ENCODE measurements around the gene NHP2.
"Not testable (repeated sequence)": the region's sequence is repeated elsewhere in the genome, so short reads cannot be mapped to it uniquely, and the experiment has no call there.

Gene NHP2

DNA sequence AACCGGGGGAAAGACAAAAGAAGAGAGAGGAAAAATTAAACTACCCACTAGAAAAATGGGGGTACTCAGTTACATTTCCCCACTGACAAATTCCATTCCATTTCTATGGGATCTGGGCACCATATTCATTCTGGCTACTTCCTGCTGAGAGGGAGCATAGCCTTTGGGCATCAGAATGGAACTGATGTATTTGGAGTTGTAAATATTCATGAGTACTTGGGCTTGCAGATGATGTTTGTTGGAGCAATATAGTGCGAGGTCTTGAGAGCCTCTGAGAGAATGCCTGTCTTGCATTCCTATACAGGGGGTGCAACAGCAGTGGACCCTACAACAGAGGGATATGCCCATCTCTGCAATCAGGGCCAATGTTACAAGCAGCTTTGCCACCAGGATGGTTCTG, 16.8 kb upstream of the NHP2 start:
- DNase-seq = no peak

DNA sequence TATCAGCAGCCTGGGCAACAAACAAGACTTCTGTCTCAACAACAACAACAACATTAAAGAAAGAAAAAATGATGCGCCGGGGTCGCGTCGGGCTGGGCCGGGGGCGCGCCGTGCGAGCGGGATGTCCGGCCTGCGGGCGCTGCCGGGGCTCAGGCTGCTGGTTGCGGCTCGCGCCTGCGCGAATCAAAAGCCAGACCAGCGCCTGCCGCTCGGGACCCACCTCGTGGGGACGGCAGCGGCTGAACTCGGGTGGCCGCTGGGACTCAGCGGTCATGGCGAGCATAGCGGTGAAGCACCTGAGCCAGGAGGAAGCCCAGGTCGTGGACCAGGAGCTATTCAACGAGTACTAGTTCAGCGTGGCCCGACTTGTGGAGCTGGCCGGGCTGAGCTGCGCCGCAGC, 11.9 kb upstream of the NHP2 start:
- DNase-seq = no peak

DNA sequence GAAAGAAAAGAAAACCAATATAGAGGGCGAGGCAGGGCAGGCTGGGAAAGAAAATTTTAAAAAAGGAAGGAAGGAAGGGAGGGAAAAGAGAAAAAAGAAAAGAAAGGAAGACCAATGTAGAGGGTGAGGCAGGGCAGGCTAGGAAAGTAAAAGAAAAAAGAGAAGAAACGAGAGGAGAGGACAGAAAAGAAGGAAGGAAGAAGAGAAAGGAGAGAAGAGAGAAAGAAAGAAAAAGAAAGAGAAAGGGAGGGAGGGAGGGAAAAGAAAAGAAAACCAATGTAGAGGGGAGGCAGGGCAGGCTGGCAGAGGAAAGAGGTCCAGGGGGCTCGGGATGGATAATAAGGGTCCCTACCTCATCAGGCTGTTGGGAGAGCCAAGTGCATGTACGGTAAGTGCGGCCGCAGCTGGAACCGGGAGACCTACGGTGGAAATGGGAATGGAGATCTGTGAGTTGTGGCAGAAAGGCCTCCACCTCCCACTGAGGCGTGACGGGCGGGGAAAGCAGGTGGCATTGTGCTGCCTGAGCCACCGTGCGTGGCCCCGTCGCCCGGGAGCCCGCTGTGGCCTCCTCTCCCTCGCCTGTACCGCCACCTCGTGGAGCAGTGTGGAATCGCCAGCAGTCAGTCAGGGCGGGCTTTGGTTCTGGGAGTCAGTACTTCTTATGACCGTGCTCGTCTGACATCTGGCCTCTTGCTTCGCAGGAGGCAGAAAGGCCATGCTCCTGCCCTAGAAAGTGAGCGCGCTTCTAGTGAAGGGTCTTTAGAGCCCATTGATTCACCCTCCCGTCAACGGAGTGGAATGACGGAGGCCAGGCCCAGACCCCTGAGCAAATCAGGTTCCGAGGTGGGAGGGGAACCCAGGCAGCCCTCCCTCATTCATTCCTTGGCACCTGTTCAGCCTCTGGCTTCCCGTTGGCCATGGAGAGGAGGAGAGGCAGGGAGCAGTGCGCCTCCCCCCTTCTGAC, 10.4 kb upstream of the NHP2 start:
- peak; percentile 75 for DNase-seq

- no peak for DNase-seq
Observed at GRCh38 chr5:178162481-178162880, 8.8 kb upstream of the NHP2 start.

- no peak for DNase-seq
Observed at GRCh38 chr5:178160176-178160575, 6.5 kb upstream of the NHP2 start.

DNA sequence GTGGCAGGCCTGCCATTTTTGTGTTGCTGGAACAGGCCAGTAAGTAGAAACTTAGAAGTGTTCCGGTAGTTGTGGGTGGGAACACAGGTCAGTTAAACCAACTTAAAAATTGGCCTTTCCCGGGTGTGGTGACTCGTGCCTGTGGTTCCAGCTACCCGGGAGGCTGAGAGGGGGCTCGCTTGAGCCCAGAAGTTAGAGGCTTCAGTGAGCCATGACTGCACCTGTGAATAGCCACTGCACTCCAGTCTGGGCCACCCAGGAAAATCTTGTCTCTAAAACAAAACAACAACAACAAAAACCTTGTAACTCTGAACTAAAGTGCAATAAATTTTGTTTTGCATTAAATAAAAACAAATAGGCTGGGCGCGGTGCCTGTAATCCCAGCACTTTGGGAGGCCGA, 1.4 kb upstream of the NHP2 start:
- DNase-seq = no peak

- DNase-seq = no peak
Observed at GRCh38 chr5:178152491-178153444, 917 bp downstream of the NHP2 start.

DNA sequence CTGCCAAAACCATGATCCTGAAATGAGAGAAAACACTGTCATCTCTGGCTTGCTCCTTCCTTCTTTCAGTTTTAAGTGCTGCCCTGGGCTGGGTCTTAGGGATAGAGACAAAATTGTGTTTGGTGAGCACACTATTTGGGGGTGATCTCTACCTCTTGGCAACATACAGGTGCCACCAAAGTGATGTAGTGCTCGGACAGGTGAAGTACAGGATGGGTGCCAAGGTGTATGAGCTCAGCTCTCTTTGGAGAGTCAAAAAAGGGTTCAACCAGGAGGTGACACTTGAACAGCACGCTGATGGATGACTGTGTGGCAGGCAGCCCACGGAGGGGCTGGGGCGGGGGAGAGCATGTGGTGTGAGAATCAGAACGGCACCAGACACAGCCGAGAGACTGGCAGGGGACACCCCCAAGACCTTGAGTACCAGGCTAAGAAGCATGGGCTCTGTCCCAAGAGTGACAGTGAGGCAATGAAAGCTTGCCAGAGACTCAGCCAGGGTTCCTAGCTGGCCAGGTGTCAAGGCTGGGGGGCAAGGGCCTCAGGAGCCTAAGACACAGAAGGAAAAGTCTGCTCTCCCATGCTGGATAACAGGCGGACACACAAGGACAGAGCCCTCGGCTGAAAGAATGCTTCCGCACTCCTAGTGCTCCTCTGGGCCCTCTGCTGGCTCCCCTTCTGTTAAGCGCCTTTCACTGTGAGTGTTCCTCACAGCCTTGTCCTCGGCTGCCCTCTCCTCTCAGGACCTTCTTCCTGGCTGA, 2.5 kb downstream of the NHP2 start:
- DNase-seq = no peak

DNA sequence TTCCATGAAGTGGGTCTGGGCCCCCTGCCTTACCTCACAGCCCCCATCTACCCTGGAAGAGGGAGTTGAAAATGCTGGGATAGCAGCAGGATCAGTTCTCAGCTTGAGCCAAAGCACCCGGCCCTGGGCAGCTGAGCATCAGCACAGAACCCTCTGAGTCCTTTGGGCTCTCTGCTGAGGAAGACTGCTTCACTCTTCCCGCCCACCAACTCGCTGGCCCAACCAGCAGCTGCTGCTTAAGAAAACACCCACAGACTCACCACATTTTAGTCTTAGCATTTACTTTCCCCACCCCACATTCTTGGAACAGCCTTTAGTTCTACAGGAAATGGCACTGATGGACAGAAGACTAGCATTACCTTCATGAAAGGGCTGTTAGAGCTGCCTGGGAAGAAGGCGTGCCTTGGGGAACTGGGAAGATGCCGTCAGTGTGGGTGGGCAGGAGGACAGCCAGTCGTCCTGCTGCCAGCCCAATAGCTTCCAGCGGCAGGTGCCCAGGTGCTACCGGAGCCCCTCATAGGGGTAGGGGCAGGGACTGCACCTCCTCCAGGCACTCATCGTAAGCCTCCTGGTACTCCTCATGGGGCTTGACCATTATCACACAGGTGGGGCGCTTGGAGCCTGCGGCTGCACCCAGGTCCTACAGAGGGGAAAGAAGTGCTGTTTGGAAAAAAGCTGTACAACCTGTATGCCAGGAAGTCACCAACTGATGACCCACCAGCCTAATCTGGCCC, 4.3 kb downstream of the NHP2 start:
- no peak for DNase-seq

- no peak for DNase-seq
Observed at GRCh38 chr5:178147406-178147805, 6.3 kb downstream of the NHP2 start.

- no peak for DNase-seq
Observed at GRCh38 chr5:178145965-178146820, 7.5 kb downstream of the NHP2 start.

GRCh38 chr5:178143901-178144300, 9.8 kb downstream of the NHP2 start:
- peak; percentile 73 for DNase-seq

GRCh38 chr5:178143246-178143645, 10.4 kb downstream of the NHP2 start:
- DNase-seq = no peak

DNA sequence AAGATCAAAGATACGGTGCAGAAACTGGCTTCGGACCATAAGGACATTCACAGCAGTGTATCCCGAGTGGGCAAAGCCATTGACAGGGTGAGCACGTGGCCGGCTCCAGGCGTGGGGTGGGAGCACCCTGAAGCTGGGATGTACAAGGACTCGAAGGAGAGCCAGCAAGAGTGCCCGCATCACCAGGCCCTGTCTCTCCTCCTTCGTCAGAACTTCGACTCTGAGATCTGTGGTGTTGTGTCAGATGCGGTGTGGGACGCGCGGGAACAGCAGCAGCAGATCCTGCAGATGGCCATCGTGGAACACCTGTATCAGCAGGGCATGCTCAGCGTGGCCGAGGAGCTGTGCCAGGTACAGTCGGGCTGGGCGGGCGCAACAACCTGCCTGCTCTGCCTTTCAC, 11.0 kb downstream of the NHP2 start:
- no peak for DNase-seq

DNA sequence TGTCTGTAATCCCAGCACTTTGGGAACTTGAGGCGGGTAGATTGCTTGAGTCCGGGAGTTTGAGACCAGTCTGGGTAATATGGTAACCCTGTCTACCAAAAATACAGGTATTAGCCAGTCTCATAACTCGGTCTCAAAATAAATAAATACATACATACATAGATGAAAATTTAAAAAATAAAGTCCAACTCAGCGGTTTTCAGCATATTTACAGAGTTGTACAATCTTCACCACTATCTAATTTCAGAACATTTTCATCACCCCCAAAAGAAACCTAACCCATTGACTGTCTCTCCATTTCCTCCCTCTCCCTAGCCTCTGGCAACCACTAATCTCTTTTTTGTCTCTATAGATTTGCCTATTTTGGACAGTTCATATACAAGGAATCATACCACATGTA, 12.1 kb downstream of the NHP2 start:
- no peak for DNase-seq

DNA sequence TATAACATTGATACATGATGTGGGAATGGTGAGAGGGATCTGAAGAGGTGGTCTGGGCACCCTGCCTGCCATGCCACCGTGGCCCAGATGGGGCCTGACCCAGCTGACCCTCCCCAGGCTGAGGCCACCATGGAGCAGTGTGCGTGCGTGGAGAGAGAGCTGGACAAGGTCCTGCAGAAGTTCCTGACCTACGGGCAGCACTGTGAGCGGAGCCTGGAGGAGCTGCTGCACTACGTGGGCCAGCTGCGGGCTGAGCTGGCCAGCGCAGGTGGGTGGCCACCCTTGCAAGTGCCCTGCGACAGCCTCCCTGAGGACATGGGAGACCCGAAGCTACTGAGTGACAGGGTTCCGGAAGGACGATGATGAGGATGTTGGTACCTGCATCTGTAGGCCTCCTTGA, 15.7 kb downstream of the NHP2 start:
- DNase-seq = no peak

- DNase-seq = no peak
Observed at GRCh38 chr5:178136990-178137389, 16.7 kb downstream of the NHP2 start.

DNA sequence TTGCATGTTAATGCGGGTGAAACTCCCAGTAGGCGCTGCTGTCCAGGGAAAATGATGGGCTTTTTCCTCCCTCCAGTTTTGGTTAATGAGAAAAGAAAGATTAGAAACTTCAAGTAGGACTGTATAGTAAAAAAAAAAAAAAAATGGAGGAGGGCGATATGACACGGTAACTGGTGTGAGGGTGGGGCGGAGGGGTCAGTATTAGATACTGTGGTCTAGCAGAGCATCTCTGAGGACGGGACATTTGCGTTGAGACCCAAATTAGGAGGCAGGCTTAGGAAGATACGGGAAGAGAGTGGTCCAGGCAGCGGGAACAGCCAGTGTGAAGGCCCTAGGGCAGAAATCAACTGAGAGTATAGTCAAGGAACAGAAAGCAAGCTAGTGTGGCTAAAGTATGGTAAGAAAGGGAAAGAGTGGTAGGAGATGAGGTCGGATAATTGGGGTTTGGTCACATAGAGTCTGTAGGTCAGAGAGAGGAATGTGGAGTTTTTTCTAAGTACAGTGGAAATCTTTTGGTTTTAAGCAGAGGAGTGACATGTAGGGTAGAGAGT, 22.2 kb downstream of the NHP2 start:
- DNase-seq = no peak

DNA sequence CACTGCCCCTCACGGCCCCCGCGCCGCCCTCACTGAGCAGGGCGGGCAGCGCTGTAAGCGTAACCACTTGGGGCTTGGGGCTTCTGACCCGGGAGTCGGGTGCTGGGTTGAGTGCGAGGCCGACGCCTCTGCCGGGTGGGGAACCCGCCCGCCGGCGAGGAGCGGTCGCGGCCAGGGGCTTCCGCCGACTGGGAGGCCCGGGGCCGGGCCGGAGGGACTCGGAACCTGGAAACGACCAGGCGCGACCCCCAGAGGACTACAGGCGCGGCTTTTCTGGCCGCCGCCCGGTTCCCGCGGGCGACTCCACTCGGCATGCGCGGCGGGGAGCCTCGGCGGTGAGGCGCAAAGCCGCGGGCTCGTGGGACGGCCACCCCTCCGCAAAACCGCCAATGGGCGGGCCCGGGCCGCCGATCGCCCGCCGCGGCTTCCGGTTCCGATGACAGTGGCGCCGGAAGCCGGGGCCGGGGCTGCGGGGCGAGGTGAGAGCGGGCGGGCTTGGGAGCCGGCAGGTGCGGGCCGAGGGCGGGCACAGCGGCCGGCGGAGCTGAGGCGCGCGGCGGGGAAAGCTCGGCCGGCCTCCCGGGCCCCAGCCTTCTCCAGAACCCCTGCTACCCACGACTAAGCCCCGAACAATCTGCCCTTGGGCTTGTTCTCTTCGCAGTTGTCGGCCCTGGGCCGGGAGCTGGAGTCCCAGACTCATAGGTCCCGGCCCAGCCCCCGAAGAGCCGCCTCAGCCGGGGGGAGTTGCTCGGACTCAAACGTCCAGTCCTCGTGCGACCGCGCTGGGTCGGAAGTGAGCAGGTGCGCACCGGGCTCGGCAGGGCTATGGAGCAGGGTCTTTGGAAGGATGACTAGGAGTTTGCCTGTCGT, 22.9 kb downstream of the NHP2 start, which contains the start of gene RMND5B:
Gene RMND5B, plus strand, starts transcription at position 439 of the 870 bp plus-strand sequence. CDS start 7,106 bp downstream, outside the sequence.
- DNase-seq = no peak

- not testable (repeated sequence) for DNase-seq
Observed at GRCh38 chr5:178130234-178130575, 23.5 kb downstream of the NHP2 start.

All from DMS 273 treated with DMSO at 0.1 percent for 48 hours (cell line).